SW 1271 (cell line): ENCODE measurements around the gene LTN1.

Experiments
- DNase-seq, 2 experiments: peaks; one replicate each; lab custom pipeline; 2025; lab: John Stamatoyannopoulos, UW

The LTN1 gene

DNA sequence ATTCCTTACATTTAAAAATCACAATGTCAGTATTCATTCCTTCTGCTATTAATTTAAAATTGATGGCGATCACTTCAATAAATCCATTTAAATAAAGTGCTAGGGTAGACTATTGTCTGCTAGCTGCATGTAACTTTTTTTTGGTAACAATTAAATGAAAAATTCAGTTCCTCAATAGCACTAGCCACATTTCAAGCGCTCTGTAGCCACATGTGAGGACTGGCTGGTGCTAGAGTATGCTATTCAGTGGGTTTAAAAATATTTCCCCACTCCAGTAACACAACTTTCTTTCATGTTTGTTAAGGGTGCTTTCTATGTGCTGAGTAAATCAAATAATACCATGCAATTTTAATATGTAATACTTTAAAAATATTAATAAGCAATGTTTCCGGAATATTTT is 108.2 kb downstream of the LTN1 start:
- DNase-seq = no peak

GRCh38 chr21:28883931-28884330 is 108.7 kb downstream of the LTN1 start:
- no peak for DNase-seq

- DNase-seq = no peak
These were observed 110.3 kb downstream of the LTN1 start for GRCh38 chr21:28882345-28882744.
